Subcutaneous adipose tissue (tissue), 4 donors: ENCODE results near the gene HOXA6. TPM values are rescaled to one million over a fixed set of nuclear protein-coding genes. Genes with fewer than 3 reads are reported as not detected.

Source experiments
- CTCF ChIP-seq: fragments of 450-650 bp; IDR thresholded peaks from one replicate; pipeline ENCODE4 v1.5.1; 2016; ENCODE audit warnings: low read depth, mild to moderate bottlenecking, control low read depth, antibody characterized with exemption, moderate library complexity
- total RNA-seq, 4 donors: library from RNA; depleted of rRNA; stranded (reverse); fragments of >200 nt; gene quantifications; one replicate each; pipeline ENCODE4 v1.1.0, GENCODE V29; 2016

HOXA6 gene
- total RNA-seq, 4 donors from 2014 or later: 1.3 to 5.3 (median 2.8) TPM

- no peak for TF ChIP-seq CTCF
These were observed 46.8 kb downstream of the HOXA6 start for GRCh38 chr7:27100694-27101170.

GRCh38 chr7:27099453-27100370, 47.9 kb downstream of the HOXA6 start:
- TF ChIP-seq CTCF: no peak

GRCh38 chr7:27098578-27099451, 48.8 kb downstream of the HOXA6 start:
- TF ChIP-seq CTCF: no peak

GRCh38 chr7:27097686-27098577, 49.6 kb downstream of the HOXA6 start:
- no peak for TF ChIP-seq CTCF

GRCh38 chr7:27096768-27097514, 50.6 kb downstream of the HOXA6 start:
- no peak for TF ChIP-seq CTCF
